Tibial nerve (tissue), 3 donors: ENCODE measurements around the gene TET2.

Experiments
- CTCF ChIP-seq, 5 experiments: fragments of 200-600 bp in 3 of 5; fragments of 450-650 bp in 2 of 5; sonication (generic) in 3 of 5; IDR thresholded peaks; one replicate each; pipeline ENCODE4 v1.5.1; 2016 to 2019; ENCODE audit warnings: antibody characterized with exemption in 5 of 5, mild to moderate bottlenecking in 3 of 5, moderate library complexity in 2 of 5
- POLR2A ChIP-seq, 2 donors: fragments of 450-650 bp; IDR thresholded peaks; one replicate each; pipeline ENCODE4 v1.6.1; 2017; ENCODE audit warnings: antibody characterized with exemption in 2 of 2, mild to moderate bottlenecking in 2 of 2, moderate library complexity in 2 of 2

- TF ChIP-seq POLR2A (IDR thresholded peaks at IDR 0.05) (no peak), CTCF (IDR thresholded peaks at IDR 0.05) (no peak)
These were observed 59.5 kb downstream of the TET2 start for GRCh38 chr4:105206214-105206613.
